ENCODE data around the gene STAU1. TPM values are rescaled to one million over a fixed set of nuclear protein-coding genes. Genes with fewer than 3 reads are reported as not detected.
A peak's percentile ranks its signal among the peaks of the same experiment; 100 is the strongest.
"Not testable (repeated sequence)": the region's sequence is repeated elsewhere in the genome, so short reads cannot be mapped to it uniquely, and the experiment has no call there.

STAU1 gene
- polyA plus RNA-seq (ENCODE audit: insufficient read length in 10 of 10) = 10 to 100 TPM; 51.0 to 63.6 (median 56.0) TPM
- long read RNA-seq, donor 1, partial matches to known transcripts = 28 of 36 reads
- long read RNA-seq, donor 1, other reads (novel, unspliced or antisense) = 0 of 36 reads
- long read RNA-seq, donor 2, partial matches to known transcripts = 0 of 4 reads
- long read RNA-seq, donor 2, other reads (novel, unspliced or antisense) = 0 of 4 reads
- long read RNA-seq, donor 3 = 0 reads
- long read RNA-seq, donor 4, partial matches to known transcripts = 25 of 27 reads
- long read RNA-seq, donor 4, other reads (novel, unspliced or antisense) = 0 of 27 reads
- long read RNA-seq, donor 5, partial matches to known transcripts = 6 of 10 reads
- long read RNA-seq, donor 5, other reads (novel, unspliced or antisense) = 0 of 10 reads
- long read RNA-seq, donor 6, partial matches to known transcripts = 45 of 50 reads
- long read RNA-seq, donor 6, other reads (novel, unspliced or antisense) = 0 of 50 reads
- long read RNA-seq, donor 7, partial matches to known transcripts = 0 of 3 reads
- long read RNA-seq, donor 7, other reads (novel, unspliced or antisense) = 0 of 3 reads
- long read RNA-seq, donor 8, partial matches to known transcripts = 41 of 45 reads
- long read RNA-seq, donor 8, other reads (novel, unspliced or antisense) = 0 of 45 reads
- long read RNA-seq, donor 9, partial matches to known transcripts = 0 of 1 reads
- long read RNA-seq, donor 9, other reads (novel, unspliced or antisense) = 0 of 1 reads

DNA sequence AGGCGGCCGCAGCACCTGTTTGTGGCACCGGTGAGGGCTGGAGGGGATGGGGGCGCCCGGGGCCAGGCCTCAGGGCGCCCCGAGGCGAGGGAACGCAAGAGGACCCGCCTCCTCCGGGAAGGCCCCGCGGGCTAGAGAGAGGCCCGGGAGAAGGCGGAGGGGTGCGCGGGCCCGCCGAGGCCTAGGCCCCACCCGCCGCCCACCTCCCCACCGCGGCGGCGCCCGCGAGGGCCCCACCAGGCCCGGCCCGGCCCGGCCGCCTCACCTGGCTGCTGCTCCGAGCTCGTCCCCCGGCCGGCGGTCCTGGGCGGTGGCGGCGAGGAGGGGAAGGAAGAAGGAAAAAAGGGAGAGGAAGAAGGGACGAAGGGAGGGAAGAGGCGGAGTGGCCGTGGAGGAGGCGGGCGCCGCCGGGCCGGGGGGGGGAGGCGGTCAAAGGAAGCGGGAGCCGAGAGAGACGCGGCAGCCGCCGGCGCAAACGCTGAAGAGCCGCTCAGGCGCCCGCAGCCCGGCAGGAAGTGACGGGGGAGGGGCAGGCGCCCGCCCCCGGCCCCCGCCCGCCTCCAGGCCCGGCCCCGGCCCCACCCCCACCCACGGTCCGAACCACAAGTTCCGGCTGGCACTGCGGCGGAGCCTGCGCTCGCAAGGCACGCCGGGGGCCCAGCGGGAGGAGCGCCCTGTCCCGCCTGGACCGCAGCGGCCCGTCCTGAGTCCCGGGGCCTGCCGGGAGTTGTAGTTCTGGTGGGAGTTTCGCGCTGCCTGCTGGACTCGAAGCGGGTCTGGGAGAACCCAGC lies at the start of gene STAU1:
STAU1 (minus strand) TSS at position 484 of the 791 bp plus-strand sequence. CDS start 22,133 bp downstream, outside the sequence.
- DNase-seq = peak; percentile 97 to 98 (median 97)

DNA sequence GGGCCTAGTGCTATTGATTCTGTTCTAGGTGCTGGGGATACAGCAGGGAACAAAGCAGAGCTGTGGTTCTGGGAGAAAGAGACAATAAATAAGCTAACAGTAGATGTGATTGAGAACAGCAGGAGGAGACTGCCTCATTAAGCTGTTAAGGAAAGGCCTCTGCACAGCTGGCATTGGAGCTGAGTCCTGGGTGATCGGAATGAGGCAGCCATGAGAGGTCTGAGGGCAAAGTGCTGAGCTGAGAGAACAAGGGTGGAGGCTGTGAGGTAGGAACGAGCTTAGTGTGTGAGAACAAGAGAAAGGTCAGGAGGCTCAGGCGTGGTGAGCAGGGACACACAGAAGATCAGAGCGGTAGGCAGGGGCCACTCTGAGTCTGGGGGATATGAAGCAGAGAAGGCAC lies 49.4 kb upstream of the STAU1 start:
- no peak for DNase-seq

DNA sequence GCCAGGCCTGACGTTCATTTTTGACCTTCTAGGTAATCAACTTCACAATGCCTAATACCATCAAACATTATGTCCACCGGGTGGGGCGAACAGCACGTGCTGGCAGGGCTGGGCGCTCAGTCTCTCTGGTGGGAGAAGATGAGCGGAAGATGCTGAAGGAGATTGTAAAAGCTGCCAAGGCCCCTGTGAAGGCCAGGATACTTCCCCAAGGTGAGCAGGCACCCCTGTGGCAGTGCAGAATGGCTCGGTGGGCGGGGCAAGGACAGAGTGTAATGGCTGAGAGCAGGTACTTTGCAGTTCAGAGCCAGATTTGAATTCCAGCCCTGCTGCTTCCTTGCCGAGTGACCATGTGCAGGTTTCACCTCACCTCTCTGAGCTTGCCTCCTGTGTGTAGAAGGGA lies 48.2 kb upstream of the STAU1 start:
- DNase-seq = no peak

- DNase-seq = no peak
Measured at GRCh38 chr20:49234831-49235230, 46.7 kb upstream of the STAU1 start.

DNA sequence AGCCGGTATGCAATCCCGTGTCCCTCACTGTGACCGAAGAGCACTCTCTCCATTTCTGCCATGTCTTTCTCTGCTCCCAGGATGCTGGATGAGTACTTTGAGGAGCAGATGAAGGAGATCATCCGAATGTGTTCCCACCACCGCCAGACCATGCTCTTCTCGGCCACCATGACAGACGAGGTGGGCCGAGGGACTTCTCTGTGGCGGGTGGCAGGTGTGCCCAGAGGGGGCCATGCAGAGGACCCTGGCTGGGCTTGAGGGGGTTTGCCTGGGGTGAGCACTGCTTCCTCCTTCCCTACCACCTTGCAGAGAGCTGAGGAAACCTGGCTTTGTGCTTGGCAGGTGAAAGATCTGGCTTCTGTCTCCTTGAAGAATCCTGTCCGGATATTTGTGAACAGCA lies 45.1 kb upstream of the STAU1 start:
- no peak for DNase-seq

- DNase-seq = no peak
Measured at GRCh38 chr20:49231471-49231870, 43.3 kb upstream of the STAU1 start.

GRCh38 chr20:49230561-49231133 lies 42.5 kb upstream of the STAU1 start:
- DNase-seq = peak in 2 of 3 donors; percentile 38 to 69

DNA sequence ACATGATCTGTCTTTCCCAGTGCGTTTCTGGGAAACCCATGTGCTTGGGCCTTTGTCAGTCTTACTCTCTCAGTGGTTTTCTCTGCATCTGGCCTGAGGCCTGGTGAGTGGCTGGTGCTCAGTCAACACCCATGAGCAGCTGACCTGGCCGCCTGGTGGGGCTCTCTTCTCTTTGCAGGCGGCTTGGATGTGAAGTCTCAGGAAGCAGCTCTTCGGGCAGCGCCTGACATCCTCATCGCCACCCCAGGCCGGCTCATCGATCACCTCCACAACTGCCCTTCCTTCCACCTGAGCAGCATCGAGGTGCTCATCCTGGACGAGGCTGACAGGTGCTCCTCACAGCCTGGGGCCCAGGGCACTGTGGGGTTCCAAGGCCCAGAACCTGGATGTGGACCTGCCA lies 41.9 kb upstream of the STAU1 start:
- DNase-seq = no peak

GRCh38 chr20:49229381-49229780 lies 41.2 kb upstream of the STAU1 start:
- DNase-seq = no peak

DNA sequence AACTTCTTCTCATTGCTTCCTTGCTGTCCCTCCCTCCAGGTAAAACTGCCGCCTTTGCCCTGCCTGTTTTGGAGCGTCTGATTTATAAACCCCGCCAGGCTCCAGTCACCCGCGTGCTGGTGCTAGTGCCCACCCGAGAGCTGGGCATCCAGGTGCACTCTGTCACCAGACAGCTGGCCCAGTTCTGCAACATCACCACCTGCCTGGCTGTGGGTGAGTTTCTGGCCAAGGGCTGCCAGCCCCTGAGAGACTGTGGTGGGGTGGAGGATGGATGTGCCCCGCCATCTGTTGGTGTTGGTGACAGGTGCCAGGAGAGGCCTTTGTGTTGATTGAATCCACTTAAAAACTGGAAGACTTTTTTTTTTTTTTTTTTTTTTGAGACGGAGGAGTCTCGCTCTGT lies 40.5 kb upstream of the STAU1 start:
- no peak for DNase-seq

GRCh38 chr20:49225896-49226295 lies 37.8 kb upstream of the STAU1 start:
- DNase-seq = no peak

GRCh38 chr20:49219924-49220831 lies 32.0 kb upstream of the STAU1 start:
- no peak for DNase-seq

GRCh38 chr20:49219091-49219923 lies 31.2 kb upstream of the STAU1 start, which contains the start of gene DDX27:
DDX27 (plus strand) TSS chr20:49219416; CDS start chr20:49219449, 33 bp downstream.
- peak; percentile 99 to 100 (median 99) for DNase-seq

- DNase-seq = not testable (repeated sequence)
Measured at GRCh38 chr20:49218739-49219090, 30.6 kb upstream of the STAU1 start.

DNA sequence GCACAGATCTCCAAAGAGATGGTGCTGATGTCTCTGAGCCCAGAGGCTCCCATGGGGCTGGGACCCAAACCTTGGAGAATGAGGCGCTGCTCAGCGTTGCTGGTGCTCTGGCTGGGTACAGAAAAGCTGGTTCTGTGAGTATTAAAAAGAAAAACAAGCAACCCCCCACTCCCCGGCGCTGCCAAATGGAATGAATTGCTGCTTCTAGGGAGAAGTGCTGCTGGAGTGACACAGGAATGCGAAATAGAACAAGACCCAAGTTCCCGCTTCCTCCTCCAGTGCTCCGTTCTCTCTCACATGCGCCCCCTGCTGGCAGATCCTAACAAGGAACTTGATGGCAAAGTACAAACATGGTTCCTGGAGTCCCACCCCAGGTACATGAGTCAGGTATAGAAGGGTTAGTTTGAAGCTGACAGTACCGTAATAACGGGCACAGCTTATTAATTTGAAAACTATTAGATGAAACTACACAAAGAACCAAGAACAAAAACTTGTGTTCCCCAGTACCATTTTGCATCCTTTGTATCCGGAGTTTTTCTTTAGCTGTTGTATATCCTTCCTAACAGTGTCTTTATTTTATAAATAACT lies 29.0 kb upstream of the STAU1 start:
- peak; percentile 86 to 93 (median 91) for DNase-seq

DNA sequence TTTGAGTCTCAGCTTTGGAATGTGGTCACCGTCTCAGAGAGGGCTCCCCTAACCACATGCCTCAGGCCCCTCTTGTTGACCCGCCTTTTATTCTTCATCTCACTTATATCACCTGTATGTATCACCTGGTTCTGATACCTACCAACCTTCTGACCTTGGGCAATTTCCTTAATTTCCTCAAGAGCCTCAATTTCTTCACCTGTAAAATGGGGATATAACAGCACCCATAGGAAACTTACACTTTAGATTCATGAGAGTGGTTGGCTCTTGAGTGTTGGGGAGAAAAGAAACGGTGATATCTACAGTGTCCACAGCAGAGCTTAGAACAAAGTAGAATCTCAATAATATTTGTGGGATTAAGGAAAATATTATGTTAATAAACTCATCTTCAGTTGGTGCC lies 27.1 kb upstream of the STAU1 start:
- no peak for DNase-seq

- no peak for DNase-seq
Measured at GRCh38 chr20:49214571-49214970, 26.4 kb upstream of the STAU1 start.

- DNase-seq = no peak
Measured at GRCh38 chr20:49210757-49211110, 22.6 kb upstream of the STAU1 start.

DNA sequence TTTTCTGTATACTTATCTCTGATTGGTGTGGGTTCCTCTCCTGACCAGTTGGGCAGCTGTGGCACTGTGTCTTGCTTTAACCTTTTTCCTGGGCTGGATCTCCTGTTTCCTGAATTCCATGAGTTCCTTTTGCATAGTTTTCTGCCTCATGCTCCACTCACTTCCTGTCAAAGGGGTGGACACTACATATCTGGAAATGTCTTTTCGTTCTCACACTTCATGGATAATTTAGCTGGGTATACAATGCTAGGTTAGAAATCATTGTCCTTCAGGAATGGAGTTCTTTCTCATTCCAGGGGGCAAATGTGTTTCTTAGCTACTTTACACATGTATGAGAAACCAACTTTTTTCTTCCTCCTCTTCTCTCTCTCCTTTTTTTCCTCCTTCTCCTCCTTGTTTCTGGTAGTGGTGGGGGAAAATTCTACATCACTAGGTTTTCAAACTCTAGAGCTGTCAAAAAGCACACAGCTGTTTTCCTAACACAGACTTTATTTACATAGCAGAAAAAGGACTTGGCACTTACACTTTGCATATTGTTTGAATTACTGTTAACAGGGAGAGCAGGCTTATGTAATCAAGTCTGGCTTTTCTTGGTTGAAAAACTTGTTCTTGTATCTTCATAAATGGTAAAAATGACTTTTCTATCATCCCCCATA lies 22.1 kb upstream of the STAU1 start:
- peak in 2 of 3 donors; percentile 18 to 55 for DNase-seq
